Natural killer cell (primary cell): ENCODE results near the gene SLC4A5. TPM values are rescaled to one million over a fixed set of nuclear protein-coding genes. Genes with fewer than 3 reads are reported as not detected.

Source experiments
- ATAC-seq, 3 donors: fragments of 150-1000 bp in 2 of 3; fragments of 200-7000 bp in 1 of 3; cut with Tn5 transposase; 1 replicate in 1 of 3; 2 replicates in 2 of 3; pipeline ENCODE4 v1.10.0; 2021; ENCODE audit warnings: mild to moderate bottlenecking in 2 of 3, moderate library complexity in 2 of 3
- DNase-seq, 2 donors: peaks; one replicate each; pipeline versions ENCODE4 v3.0.0 to v3.0.0-alpha.2; 2013 to 2021; ENCODE audit warnings: mixed read lengths in 1 of 2
- H3K27ac ChIP-seq: one replicate; pipeline ENCODE4 v1.5.1; 2013; ENCODE audit warnings: mild to moderate bottlenecking, low read length
- H3K27me3 ChIP-seq: one replicate; pipeline ENCODE4 v1.6.1; 2013; ENCODE audit warnings: low read length; ENCODE audit not compliant: control insufficient read depth, insufficient read depth
- H3K36me3 ChIP-seq: one replicate; pipeline ENCODE4 v1.6.1; 2013; ENCODE audit warnings: low read length; ENCODE audit not compliant: control insufficient read depth, insufficient read depth
- H3K4me1 ChIP-seq: one replicate; pipeline ENCODE4 v1.6.1; 2013; ENCODE audit warnings: low read length; ENCODE audit not compliant: control insufficient read depth, insufficient read depth
- H3K4me3 ChIP-seq: one replicate; pipeline ENCODE4 v1.5.1; 2013; ENCODE audit warnings: low read length
- H3K9me3 ChIP-seq: one replicate; pipeline ENCODE4 v1.6.1; 2013; ENCODE audit warnings: low read length; ENCODE audit not compliant: control insufficient read depth, insufficient read depth
- H3K27ac Mint-ChIP-seq, 2 donors: one replicate each; pipeline ENCODE4 v1.8.0; 2022; ENCODE audit warnings: mild to moderate bottlenecking in 2 of 2, mixed read lengths in 2 of 2, moderate library complexity in 1 of 2
- H3K27me3 Mint-ChIP-seq, 2 donors: one replicate each; pipeline ENCODE4 v1.8.0; 2022; ENCODE audit warnings: low read depth in 2 of 2, mixed read lengths in 2 of 2
- H3K36me3 Mint-ChIP-seq: one replicate; pipeline ENCODE4 v1.8.0; 2022; ENCODE audit warnings: mixed read lengths
- H3K4me1 Mint-ChIP-seq, 2 donors: one replicate each; pipeline ENCODE4 v1.8.0; 2022; ENCODE audit warnings: mixed read lengths in 2 of 2
- H3K4me3 Mint-ChIP-seq: one replicate; pipeline ENCODE4 v1.8.0; 2022; ENCODE audit warnings: mild to moderate bottlenecking, moderate library complexity, mixed read lengths
- H3K9me3 Mint-ChIP-seq, 2 donors: one replicate each; pipeline ENCODE4 v1.8.0; 2022; ENCODE audit warnings: mixed read lengths in 2 of 2
- WGBS: methylation state at CpG from one replicate; pipeline ENCODE4 v1.1.7; 2013; ENCODE audit warnings: missing lambda C conversion rate; ENCODE audit not compliant: insufficient coverage; 5-methylcytosine and 5-hydroxymethylcytosine counted together
- intact Hi-C: fragments of 100-400 bp; cut with micrococcal nuclease; formaldehyde crosslinking; loops from one replicate; pipeline ENCODE4 v1.14.2; 2022
- total RNA-seq, 4 donors: library from RNA; stranded (reverse); fragments of 120-200 nt in 1 of 4; gene quantifications; one replicate each; pipeline versions ENCODE4 v1.2.3 to v1.2.4, GENCODE V29; 2013 to 2022
- TF ChIP-seq, protein P1 (sequence below): fragments of 200-600 bp; IDR thresholded peaks from one replicate; pipeline ENCODE4 v1.8.0; 2022; ENCODE audit warnings: antibody characterized with exemption

SLC4A5 gene
- total RNA-seq, 3 donors from 2014 or later (not counting 1 experiment from before 2014, with no cell fraction given) = 5.3 to 8.4 (median 8.0) TPM

DNA sequence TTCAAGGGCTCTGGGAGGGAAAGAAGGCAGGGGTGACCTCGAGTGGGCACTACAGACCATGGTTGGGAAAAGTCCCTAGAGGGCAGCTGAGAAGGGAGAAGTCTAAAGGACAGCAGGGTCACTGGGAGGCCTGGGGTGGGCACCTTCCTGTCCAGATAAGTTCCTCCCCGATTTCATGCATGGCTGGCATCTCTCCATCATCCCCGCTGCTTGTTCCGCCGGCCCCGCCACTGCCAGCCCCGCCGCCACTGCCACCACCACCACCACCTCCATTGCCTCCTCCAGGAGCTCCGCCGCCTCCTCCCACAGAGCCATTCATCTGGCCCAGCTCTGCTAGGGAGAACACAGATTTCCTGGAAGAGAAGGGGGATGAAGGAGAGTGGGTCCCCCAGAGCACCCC is 91.2 kb downstream of the SLC4A5 start:
- H3K36me3 ChIP-seq = no peaks in the 10 kb centered on the region
- H3K4me3 ChIP-seq = no peak overlapping the region
- no peaks in the 10 kb centered on the region for H3K36me3 Mint-ChIP-seq
- peaks cover 0 to 3% of the 10 kb centered on the region in 2 donors for H3K4me1 Mint-ChIP-seq
- TF ChIP-seq, protein P1, sequence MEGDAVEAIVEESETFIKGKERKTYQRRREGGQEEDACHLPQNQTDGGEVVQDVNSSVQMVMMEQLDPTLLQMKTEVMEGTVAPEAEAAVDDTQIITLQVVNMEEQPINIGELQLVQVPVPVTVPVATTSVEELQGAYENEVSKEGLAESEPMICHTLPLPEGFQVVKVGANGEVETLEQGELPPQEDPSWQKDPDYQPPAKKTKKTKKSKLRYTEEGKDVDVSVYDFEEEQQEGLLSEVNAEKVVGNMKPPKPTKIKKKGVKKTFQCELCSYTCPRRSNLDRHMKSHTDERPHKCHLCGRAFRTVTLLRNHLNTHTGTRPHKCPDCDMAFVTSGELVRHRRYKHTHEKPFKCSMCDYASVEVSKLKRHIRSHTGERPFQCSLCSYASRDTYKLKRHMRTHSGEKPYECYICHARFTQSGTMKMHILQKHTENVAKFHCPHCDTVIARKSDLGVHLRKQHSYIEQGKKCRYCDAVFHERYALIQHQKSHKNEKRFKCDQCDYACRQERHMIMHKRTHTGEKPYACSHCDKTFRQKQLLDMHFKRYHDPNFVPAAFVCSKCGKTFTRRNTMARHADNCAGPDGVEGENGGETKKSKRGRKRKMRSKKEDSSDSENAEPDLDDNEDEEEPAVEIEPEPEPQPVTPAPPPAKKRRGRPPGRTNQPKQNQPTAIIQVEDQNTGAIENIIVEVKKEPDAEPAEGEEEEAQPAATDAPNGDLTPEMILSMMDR = no peak
- no peak overlapping the region for H3K27ac ChIP-seq
- H3K27me3 Mint-ChIP-seq = no peaks in the 10 kb centered on the region
- H3K27ac Mint-ChIP-seq = no peak overlapping the region
- H3K9me3 Mint-ChIP-seq = no peaks in the 10 kb centered on the region
- H3K9me3 ChIP-seq = no peaks in the 10 kb centered on the region
- no peak for DNase-seq
- H3K4me3 Mint-ChIP-seq = no peak overlapping the region
- intact Hi-C loops = no loop called here
- H3K4me1 ChIP-seq = peaks cover 5% of the 10 kb centered on the region
- no peaks in the 10 kb centered on the region for H3K27me3 ChIP-seq
- 84% methylated on average over 8 of the region's 10 CpGs for WGBS
- no peak for ATAC-seq

- Mint-ChIP-seq H3K9me3 (no peaks in the 10 kb centered on the region), H3K27me3 (no peaks in the 10 kb centered on the region), H3K36me3 (no peaks in the 10 kb centered on the region), H3K4me3 (no peak overlapping the region), H3K27ac (no peak overlapping the region), H3K4me1 (peaks cover 0 to 3% of the 10 kb centered on the region in 2 donors)
- peak in 2 of 3 donors; percentile 63 to 68 for ATAC-seq
- no peak overlapping the region for H3K27ac ChIP-seq
- no peak overlapping the region for H3K4me3 ChIP-seq
- TF ChIP-seq, protein P1 = peak; percentile 81
- no peaks in the 10 kb centered on the region for H3K9me3 ChIP-seq
- H3K36me3 ChIP-seq = no peaks in the 10 kb centered on the region
- H3K27me3 ChIP-seq = no peaks in the 10 kb centered on the region
- peaks cover 5% of the 10 kb centered on the region for H3K4me1 ChIP-seq
- WGBS = 28% methylated on average over 9 of the region's 10 CpGs
- intact Hi-C loops = loop anchor here (1.0 to 2.0 kb wide), 3 partner anchors 85 to 283 kb away; no protein-coding TSS in a partner anchor
- peak; percentile 46 to 83 for DNase-seq
Measured at GRCh38 chr2:74250189-74250631, 93.0 kb downstream of the SLC4A5 start.

- H3K27me3 ChIP-seq = no peaks in the 10 kb centered on the region
- intact Hi-C loops = loop anchor here (1.0 to 2.0 kb wide), 3 partner anchors 86 to 283 kb away; no protein-coding TSS in a partner anchor
Measured at GRCh38 chr2:74249406-74250122, 93.7 kb downstream of the SLC4A5 start.

More at GRCh38 chr2:74249406-74250122, 93.7 kb downstream of the SLC4A5 start:
- no peak for DNase-seq
- H3K9me3 ChIP-seq = no peaks in the 10 kb centered on the region
- no peak overlapping the region for H3K27ac ChIP-seq
- no peaks in the 10 kb centered on the region for H3K36me3 Mint-ChIP-seq
- TF ChIP-seq, protein P1 = no peak
- H3K27ac Mint-ChIP-seq = no peak overlapping the region
- no peaks in the 10 kb centered on the region for H3K9me3 Mint-ChIP-seq
- WGBS = 82% methylated on average over 5 of the region's 6 CpGs
- H3K4me1 Mint-ChIP-seq = peaks cover 0 to 3% of the 10 kb centered on the region in 2 donors
- H3K36me3 ChIP-seq = no peaks in the 10 kb centered on the region
- peaks cover 5% of the 10 kb centered on the region for H3K4me1 ChIP-seq
- H3K4me3 ChIP-seq = no peak overlapping the region
- no peak overlapping the region for H3K4me3 Mint-ChIP-seq
- ATAC-seq = no peak
- no peaks in the 10 kb centered on the region for H3K27me3 Mint-ChIP-seq
